Kidney epithelial cell (primary cell): Measurements from ENCODE around the gene TFF2. TPM values are rescaled to one million over a fixed set of nuclear protein-coding genes. Genes with fewer than 3 reads are reported as not detected.

Experiments used
- DNase-seq: peaks from one replicate; pipeline ENCODE4 v3.0.0-alpha.2; 2010; ENCODE audit warnings: low read depth
- H3K27me3 ChIP-seq: 2 replicates; pipeline ENCODE4 v1.6.0; 2011; ENCODE audit warnings: low read length; ENCODE audit not compliant: control insufficient read depth, insufficient read depth
- H3K36me3 ChIP-seq: 2 replicates; pipeline ENCODE4 v1.5.1; 2011; ENCODE audit warnings: low read length; ENCODE audit not compliant: control insufficient read depth, insufficient read depth
- H3K4me3 ChIP-seq: 2 replicates; pipeline ENCODE4 v1.5.1; 2011; ENCODE audit warnings: low read depth, mild to moderate bottlenecking, control low read depth, low read length
- total RNA-seq: library from RNA; depleted of rRNA; stranded (reverse); fragments of >200 nt; gene quantifications from 2 replicates; pipeline ENCODE4 v1.2.3, GENCODE V29; 2015
- TF ChIP-seq, protein P1 (sequence below): IDR thresholded peaks from 2 replicates; pipeline ENCODE4 v1.5.1; 2011; ENCODE audit warnings: mild to moderate bottlenecking, moderate library complexity, low read length, control low read depth, inconsistent platforms; ENCODE audit not compliant: insufficient read depth, poor library complexity, severe bottlenecking

TFF2 gene
- total RNA-seq, 1 donor from 2014 or later = not detected

DNA sequence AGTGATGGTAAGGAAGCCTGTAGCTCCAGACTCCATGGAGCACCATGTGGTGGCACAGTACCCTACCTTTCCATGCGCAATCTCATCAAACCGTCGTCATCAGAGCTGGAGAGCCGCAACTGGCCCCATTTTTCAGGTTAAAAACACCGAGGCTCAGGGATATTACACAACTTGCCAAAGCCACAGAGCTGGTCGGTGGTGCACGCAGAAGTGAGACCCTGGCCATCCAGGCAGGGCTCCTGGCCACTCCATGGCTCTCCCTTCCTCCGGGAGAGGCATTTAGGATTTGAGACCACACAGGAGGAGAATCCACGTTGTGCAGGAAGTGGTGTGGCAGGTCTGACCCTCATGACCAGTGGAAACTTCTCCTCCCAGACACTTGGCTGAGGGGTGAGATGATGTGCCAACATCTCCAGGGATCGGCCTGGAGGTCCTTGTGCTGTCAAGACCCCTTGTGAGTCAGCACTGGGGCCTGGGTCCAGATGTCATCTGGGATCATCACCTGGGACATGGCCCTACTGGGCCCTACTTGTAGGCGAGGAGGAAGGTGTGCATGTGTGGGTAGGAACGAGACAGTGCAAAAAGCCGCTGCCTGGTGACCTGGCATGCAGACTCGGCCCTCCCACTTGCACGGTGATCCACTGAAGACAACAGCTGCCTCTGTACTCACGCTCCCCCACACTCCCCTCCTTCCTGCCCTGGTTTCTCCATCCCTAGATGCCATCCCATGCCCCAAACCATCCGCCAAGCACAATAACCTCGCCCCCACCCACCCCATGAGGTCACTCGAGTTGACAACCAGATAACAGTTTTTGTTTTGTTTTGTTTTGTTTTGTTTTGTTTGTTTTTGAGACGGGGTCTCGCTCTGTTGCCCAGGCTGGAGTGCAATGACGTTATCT is 46.0 kb downstream of the TFF2 start:
- DNase-seq = no peak
- TF ChIP-seq, protein P1, sequence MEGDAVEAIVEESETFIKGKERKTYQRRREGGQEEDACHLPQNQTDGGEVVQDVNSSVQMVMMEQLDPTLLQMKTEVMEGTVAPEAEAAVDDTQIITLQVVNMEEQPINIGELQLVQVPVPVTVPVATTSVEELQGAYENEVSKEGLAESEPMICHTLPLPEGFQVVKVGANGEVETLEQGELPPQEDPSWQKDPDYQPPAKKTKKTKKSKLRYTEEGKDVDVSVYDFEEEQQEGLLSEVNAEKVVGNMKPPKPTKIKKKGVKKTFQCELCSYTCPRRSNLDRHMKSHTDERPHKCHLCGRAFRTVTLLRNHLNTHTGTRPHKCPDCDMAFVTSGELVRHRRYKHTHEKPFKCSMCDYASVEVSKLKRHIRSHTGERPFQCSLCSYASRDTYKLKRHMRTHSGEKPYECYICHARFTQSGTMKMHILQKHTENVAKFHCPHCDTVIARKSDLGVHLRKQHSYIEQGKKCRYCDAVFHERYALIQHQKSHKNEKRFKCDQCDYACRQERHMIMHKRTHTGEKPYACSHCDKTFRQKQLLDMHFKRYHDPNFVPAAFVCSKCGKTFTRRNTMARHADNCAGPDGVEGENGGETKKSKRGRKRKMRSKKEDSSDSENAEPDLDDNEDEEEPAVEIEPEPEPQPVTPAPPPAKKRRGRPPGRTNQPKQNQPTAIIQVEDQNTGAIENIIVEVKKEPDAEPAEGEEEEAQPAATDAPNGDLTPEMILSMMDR = no peak

DNA sequence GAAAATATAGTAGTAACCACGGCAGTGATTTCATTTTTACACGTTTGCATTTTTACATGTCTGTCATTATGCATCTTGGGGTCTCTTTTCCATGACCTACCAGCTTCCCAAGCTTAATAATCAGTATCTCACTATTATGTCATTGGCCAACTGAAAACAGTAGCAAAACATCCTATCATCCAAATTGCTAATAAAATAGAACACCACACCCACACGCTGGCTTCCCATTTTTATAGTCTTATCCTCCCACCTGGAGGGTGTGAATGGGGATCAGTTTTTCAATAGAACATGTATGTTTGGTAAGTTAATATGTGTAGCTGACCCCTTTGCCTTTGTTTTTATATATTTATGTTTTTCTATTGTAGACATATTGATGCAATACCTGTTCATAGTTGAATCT is 47.4 kb downstream of the TFF2 start:
- H3K27me3 ChIP-seq = peaks cover 20% of the 10 kb centered on the region
- no peak for DNase-seq

More for the DNA sequence above, 46.0 kb downstream of the TFF2 start:
- Histone ChIP-seq H3K4me3 (no peak overlapping the region), H3K27me3 (peaks cover 23% of the 10 kb centered on the region), H3K36me3 (no peaks in the 10 kb centered on the region)

DNA sequence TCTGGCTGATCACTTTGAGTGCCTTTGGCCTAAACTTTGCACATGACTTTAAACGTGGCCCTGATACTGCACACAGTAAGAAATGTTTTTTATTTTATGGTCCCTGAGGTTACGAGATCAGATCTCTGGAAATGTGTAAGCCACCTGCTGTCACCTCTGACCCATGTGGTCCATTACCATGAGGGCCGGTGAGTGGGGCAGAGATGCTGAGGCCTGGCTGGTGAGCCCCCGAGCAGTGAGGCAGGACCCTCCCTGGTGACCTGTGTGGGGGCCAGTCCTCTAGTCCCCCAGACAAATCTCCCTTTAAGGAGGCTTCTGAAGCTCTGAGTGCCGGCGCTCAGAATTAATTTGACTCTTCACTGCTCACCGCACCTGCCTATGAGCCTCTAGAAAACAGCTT is 48.0 kb downstream of the TFF2 start:
- H3K27me3 ChIP-seq = peaks cover 16% of the 10 kb centered on the region
- TF ChIP-seq, protein P1 = no peak
- no peak overlapping the region for H3K4me3 ChIP-seq
- DNase-seq = no peak
- H3K36me3 ChIP-seq = no peaks in the 10 kb centered on the region

More for the DNA sequence above, 47.4 kb downstream of the TFF2 start:
- TF ChIP-seq, protein P1 = no peak
- Histone ChIP-seq H3K36me3 (no peaks in the 10 kb centered on the region), H3K4me3 (no peak overlapping the region)

DNA sequence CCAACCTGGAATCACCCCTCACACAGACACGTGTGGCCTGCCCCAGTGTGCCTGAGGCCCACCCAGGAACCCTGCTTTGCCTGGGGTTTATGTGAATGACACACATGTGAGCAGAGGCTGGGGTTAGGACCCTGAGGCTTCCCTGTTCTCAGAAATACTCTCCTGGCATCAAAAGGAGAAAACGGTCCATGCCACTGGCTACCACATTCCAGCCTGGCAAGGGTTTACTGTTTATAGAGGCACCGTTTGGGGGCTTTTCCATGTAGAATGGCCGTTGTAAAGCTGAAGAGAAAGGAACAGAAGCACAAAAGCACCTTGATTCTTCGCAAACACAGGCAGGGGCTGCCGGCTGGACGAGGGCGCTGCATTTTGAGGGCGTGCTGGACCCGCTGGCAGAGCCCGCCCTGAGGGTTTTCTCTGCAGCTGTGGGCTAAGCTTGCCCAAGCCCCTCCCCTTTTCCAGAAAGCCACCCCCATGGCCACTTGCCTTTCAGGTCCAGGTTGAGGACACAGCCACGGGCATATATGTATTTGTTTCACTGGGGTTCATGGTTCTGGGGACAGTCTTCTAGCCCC is 48.6 kb downstream of the TFF2 start:
- no peak for DNase-seq
- peaks cover 18% of the 10 kb centered on the region for H3K27me3 ChIP-seq
- TF ChIP-seq, protein P1 = no peak
- no peaks in the 10 kb centered on the region for H3K36me3 ChIP-seq
- H3K4me3 ChIP-seq = no peak overlapping the region

DNA sequence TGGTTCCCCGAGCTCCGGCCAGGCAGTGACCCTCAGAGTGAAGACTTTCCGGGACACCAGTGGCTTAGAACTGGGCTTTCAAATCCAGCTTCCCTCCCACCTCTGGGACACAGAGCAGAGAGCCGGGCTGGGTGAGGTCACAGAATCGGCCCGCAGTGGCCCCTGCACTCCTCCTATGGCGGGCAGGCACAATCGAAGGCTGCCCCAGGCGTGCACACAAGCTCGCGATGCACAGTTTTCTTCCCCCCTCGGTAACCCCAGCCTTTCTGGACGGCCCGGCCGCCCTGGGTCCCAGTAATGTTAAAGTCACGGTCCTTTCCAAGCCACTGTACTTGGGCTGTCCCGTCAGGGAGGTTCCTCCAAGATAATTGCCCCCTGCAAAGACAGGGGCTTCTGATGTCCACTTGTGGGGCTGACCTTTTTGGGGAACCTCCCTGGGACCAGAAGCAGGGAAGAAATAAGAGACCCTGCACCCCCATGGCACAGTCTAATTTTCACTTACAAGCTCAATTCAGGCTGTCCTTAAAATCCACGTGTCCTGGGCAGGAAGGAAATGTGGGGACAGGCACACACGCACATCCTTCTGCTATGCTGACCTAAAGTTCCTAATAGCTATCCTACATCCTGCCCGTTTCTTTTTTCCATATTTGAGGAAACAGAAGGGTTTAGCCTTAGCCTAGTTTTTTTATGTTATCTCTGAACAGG is 49.3 kb downstream of the TFF2 start:
- Histone ChIP-seq H3K36me3 (no peaks in the 10 kb centered on the region), H3K4me3 (no peak overlapping the region), H3K27me3 (peaks cover 17% of the 10 kb centered on the region)
- TF ChIP-seq, protein P1 = no peak
- no peak for DNase-seq
